Activated CD8-positive, alpha-beta memory T cell treated with anti-CD3 and anti-CD28 coated beads, Interleukin-2, amount 10 ng/mL, durations not matched to agents 7 days and 5 days (primary cell): ENCODE data around the gene SEMA6A. TPM values are rescaled to one million over a fixed set of nuclear protein-coding genes. Genes with fewer than 3 reads are reported as not detected.

Source experiments
- ATAC-seq: fragments of 150-1000 bp; cut with Tn5 transposase; one replicate; pipeline ENCODE4 v1.10.0; 2021; ENCODE audit warnings: moderate library complexity
- CTCF ChIA-PET: fragments of 350-600 bp; sonication (Branson Sonifier 250); formaldehyde crosslinking; loops from one replicate; lab custom pipeline; 2021; ENCODE audit warnings: antibody characterized with exemption; lab: Charles Lee
- DNase-seq: peaks from one replicate; pipeline ENCODE4 v3.0.0-alpha.2; 2020
- H3K27ac Mint-ChIP-seq: one replicate; pipeline ENCODE4 v1.8.0; 2021; ENCODE audit warnings: mild to moderate bottlenecking, mixed read lengths
- H3K27me3 Mint-ChIP-seq: one replicate; pipeline ENCODE4 v1.8.0; 2021; ENCODE audit warnings: mixed read lengths
- H3K36me3 Mint-ChIP-seq: one replicate; pipeline ENCODE4 v1.8.0; 2021; ENCODE audit warnings: mild to moderate bottlenecking, mixed read lengths
- H3K4me1 Mint-ChIP-seq: one replicate; pipeline ENCODE4 v1.8.0; 2021; ENCODE audit warnings: mixed read lengths
- H3K4me3 Mint-ChIP-seq: one replicate; pipeline ENCODE4 v1.8.0; 2021; ENCODE audit warnings: mild to moderate bottlenecking, moderate library complexity, mixed read lengths
- H3K9me3 Mint-ChIP-seq: one replicate; pipeline ENCODE4 v1.8.0; 2022; ENCODE audit warnings: low read depth, mixed read lengths
- total RNA-seq, 2 experiments: library from RNA; stranded (reverse); gene quantifications; one replicate each; pipeline ENCODE4 v1.2.3, GENCODE V29; 2021

The SEMA6A gene
- total RNA-seq, 2 experiments from 2014 or later, result 0.40 TPM; not detected in 1

DNA sequence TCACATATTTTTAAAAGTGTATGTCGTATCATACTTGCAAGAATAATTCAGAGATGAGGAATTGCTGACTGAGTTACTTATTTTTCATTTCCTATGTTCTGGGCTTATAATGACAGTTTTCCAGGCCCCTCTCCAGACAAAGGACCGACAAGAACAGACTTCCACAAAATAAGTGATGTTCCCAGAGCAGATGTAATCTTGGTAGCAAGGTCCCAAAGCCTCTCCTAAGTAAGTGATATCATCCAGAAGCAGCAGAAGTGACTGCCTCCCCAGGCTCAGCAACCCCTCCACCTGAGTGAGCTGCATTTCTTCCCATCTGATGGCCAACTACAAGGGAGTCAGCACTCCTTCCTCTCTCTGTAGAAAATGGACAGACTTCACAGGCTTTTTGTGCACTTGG is 57.1 kb downstream of the SEMA6A start:
- Mint-ChIP-seq H3K36me3 (no peaks in the 10 kb centered on the region), H3K4me1 (no peaks in the 10 kb centered on the region), H3K4me3 (no peak overlapping the region), H3K9me3 (no peaks in the 10 kb centered on the region), H3K27ac (no peak overlapping the region), H3K27me3 (no peaks in the 10 kb centered on the region)
- CTCF ChIA-PET, result no interaction called here
- DNase-seq (no peak), ATAC-seq (no peak)

DNA sequence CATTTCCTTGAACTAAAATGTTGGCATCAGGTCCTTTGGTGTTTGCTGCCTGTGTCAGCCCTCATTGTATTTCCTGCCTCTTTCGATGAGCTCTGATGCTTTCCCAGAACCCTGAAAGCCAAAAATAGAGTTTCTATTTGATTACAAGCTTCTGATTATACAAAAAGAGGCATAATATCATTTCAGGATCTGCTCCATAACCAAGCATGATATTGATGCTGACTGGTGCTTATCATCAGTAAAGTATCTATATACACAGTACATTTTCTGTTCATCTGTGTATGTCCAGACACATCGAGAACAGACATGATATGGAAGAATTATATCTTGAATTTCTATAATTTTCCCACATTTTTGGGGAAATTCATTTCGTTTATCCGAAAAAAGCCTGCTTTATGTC is 58.6 kb downstream of the SEMA6A start:
- Mint-ChIP-seq H3K9me3 (no peaks in the 10 kb centered on the region), H3K36me3 (no peaks in the 10 kb centered on the region), H3K4me3 (no peak overlapping the region), H3K27me3 (no peaks in the 10 kb centered on the region), H3K4me1 (no peaks in the 10 kb centered on the region), H3K27ac (no peak overlapping the region)
- no peak for ATAC-seq
- CTCF ChIA-PET, result no interaction called here
- no peak for DNase-seq

DNA sequence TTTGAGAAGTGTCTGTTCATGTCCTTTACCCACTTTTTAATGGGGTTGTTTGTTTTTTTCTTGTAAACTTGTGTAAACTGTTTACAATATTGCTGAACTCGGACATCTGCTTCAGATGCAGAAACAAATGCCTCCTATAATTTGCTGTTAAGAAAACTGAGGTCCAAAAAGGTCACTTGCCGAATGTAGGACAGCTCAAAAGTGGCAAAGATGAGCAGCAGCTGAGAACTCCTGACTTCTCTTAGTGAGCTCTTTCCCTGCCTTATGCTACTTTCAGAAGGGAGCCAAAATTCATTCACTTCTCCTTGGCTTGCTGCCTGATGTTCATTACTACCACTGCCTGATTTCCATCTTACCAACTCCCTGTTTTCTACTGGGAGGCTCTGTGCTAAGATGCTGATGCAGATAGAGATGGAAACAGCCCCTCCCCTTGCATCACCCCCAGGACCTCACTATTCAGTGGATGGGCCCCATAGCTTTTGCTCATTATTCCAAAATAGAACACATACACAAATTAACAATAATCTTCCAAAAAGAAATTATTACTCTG is 60.1 kb downstream of the SEMA6A start:
- Mint-ChIP-seq H3K27me3 (no peaks in the 10 kb centered on the region), H3K4me1 (no peaks in the 10 kb centered on the region), H3K4me3 (no peak overlapping the region), H3K9me3 (no peaks in the 10 kb centered on the region), H3K27ac (no peak overlapping the region), H3K36me3 (no peaks in the 10 kb centered on the region)
- DNase-seq (no peak), ATAC-seq (no peak)
- CTCF ChIA-PET, result no interaction called here

DNA sequence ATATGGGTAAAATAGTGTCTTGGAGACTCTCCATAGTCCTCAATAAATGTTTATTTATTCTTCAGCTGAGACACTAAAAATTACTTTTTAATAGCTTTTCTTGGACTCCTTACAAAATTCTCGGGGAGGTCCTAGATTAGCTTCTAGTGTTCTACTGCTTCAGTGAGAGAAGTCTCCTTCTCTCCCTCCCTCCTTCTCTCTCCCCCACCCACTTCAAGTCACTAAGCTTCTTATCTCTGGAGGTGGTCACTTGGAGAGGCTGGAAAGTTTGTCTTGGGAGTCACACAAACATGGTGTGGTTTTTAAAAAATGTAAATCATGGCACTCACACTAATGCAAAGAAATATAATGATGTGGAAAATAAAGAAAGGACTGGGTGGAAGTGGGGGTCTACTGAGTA is 64.1 kb downstream of the SEMA6A start:
- no peaks in the 10 kb centered on the region for H3K4me1 Mint-ChIP-seq
- no peaks in the 10 kb centered on the region for H3K27me3 Mint-ChIP-seq
- H3K4me3 Mint-ChIP-seq, result no peak overlapping the region
- no peaks in the 10 kb centered on the region for H3K36me3 Mint-ChIP-seq
- CTCF ChIA-PET, result no interaction called here
- DNase-seq, result no peak
- no peak for ATAC-seq
- no peaks in the 10 kb centered on the region for H3K9me3 Mint-ChIP-seq
- H3K27ac Mint-ChIP-seq, result no peak overlapping the region

DNA sequence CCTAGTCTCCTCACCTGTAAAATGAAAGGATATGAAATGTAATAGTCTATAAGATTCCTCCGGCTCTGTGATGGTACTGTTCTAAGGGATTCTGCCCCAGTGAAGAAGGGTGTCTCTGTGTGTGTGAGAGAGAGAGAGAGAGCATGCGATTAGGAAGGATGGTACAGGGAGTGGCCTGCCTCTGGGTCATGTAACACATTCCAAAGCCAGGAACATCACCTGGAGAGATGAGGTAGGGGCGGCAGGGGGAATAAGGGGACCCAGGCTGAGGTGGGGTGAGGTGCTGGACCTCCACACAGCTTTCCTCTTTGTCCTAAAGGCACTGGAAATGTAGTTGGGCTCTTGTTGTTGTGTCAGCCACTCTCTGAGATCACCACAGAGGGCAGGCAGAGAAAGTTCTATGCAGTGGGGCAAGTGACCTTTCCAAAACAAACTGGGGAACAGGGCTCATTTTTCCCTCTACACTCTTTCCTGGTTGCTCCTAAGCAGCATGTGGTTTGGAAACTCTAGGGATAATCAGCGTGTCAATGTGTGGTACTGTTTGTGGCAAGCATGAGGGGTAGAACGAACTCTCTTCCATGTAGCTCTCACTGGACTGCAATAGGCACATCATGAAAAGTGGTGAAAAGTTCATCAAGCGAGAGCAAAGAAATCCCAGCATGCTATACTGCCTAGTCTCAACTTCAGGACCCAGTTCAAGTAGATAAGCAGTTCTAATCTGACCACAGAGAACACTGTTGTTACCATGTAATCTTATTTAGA is 65.0 kb downstream of the SEMA6A start:
- CTCF ChIA-PET, result no interaction called here
- no peaks in the 10 kb centered on the region for H3K27me3 Mint-ChIP-seq
- H3K4me3 Mint-ChIP-seq, result no peak overlapping the region
- H3K27ac Mint-ChIP-seq, result no peak overlapping the region
- H3K36me3 Mint-ChIP-seq, result no peaks in the 10 kb centered on the region
- DNase-seq, result no peak
- ATAC-seq, result no peak
- no peaks in the 10 kb centered on the region for H3K4me1 Mint-ChIP-seq
- H3K9me3 Mint-ChIP-seq, result no peaks in the 10 kb centered on the region

DNA sequence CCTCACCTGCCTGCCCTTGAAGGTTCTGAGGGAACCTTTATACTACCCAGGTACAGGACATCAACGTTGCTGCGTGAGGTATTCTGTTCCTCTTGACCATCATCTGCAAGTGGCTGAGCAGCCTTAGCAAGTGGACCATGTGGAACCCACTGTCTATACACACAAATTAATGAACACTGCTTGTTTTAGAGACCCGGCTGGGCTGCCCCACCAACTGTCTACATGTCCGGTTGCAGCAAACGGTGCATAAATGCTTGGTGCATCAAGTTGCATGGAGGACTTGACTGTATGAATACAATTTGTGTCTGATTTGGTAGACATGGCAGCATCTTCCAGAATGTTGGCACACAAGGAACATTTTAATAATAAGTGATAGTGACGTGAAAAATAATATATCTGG is 65.8 kb downstream of the SEMA6A start:
- ATAC-seq, result no peak
- DNase-seq, result no peak
- Mint-ChIP-seq H3K9me3 (no peaks in the 10 kb centered on the region), H3K4me1 (no peaks in the 10 kb centered on the region), H3K27ac (no peak overlapping the region), H3K27me3 (no peaks in the 10 kb centered on the region), H3K4me3 (no peak overlapping the region), H3K36me3 (no peaks in the 10 kb centered on the region)
- CTCF ChIA-PET, result no interaction called here

DNA sequence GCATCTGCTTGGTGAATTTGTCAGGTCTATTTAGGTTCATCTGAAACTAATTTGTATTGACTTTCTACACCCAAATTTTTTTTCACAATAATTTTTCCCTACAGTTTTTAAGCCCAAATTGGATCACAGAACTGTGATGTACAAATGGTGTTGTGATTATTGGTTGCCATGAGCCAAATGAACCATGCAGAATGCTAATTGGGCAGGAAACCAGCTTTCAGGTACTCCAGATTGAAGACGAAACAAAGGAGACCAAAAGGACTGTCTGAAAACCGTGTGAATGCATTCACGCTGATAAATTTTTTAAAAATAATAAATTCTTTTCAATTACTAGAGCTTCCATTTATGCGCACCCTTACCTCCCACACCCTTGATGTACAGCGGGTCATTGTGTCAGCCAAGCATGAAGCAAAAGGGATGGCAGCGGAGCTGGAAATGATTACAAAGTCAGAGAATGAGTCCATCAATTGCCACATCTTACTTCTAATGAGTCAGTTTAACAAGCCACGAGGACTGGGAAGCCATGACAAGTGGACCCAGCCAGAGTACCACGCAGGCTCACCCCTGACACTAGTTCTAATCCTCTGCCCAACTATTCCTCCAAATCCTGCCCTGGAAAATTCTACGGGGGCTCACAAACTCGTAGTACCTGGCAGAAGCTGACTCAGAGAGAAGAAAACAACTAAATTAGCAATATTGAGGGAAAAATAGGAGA is 66.5 kb downstream of the SEMA6A start:
- no peaks in the 10 kb centered on the region for H3K36me3 Mint-ChIP-seq
- H3K27me3 Mint-ChIP-seq, result no peaks in the 10 kb centered on the region
- no peak for DNase-seq
- CTCF ChIA-PET, result no interaction called here
- H3K9me3 Mint-ChIP-seq, result no peaks in the 10 kb centered on the region
- H3K27ac Mint-ChIP-seq, result no peak overlapping the region
- no peak for ATAC-seq
- no peaks in the 10 kb centered on the region for H3K4me1 Mint-ChIP-seq
- no peak overlapping the region for H3K4me3 Mint-ChIP-seq

DNA sequence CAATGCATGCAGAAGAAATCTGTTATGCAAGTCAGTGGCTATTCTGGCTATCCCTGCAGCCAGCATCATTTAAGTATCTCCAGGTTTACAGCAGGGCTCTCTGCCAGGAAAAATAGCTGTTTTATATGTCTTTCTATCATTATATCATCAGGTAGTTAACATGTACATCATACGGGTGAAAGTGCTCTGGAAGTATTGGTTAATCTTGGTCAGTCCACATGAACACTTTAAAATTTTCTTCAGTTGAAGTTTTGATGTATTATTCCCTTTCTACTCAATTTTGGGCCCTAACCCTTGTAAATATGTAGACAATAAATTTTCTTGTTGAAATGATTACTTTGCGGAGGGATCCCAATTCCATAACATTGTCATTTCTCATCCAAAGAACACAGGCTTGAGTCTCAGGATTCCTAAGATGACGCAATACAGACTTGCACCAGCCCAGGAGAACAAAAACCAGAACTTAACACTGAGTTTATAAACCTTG is 67.5 kb downstream of the SEMA6A start:
- Mint-ChIP-seq H3K27me3 (no peaks in the 10 kb centered on the region), H3K9me3 (no peaks in the 10 kb centered on the region), H3K4me3 (no peak overlapping the region), H3K27ac (no peak overlapping the region), H3K4me1 (no peaks in the 10 kb centered on the region), H3K36me3 (no peaks in the 10 kb centered on the region)
- CTCF ChIA-PET, result no interaction called here
- ATAC-seq, result no peak
- no peak for DNase-seq

DNA sequence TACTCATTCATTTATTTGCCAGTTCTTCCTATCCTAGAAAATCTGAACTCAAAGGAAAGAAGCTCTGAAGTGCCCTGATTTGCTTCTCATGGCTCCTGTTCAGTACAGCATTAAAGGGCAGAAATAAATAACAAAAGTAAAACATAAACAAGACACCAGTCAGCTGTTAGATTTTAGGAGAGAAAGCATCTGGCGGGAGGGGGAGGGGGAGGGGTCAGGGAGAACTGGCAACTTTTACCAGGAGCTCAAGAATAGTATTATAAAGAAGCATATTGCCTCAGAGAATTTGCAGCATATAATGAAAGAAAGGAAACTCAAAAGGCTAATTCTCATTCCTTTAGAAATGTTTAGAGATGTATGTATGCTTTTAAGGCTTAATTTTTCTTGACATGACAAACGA is 68.1 kb downstream of the SEMA6A start:
- Mint-ChIP-seq H3K36me3 (no peaks in the 10 kb centered on the region), H3K27ac (no peak overlapping the region), H3K4me3 (no peak overlapping the region), H3K9me3 (no peaks in the 10 kb centered on the region), H3K27me3 (no peaks in the 10 kb centered on the region), H3K4me1 (no peaks in the 10 kb centered on the region)
- DNase-seq, result no peak
- ATAC-seq, result no peak
- CTCF ChIA-PET, result no interaction called here

DNA sequence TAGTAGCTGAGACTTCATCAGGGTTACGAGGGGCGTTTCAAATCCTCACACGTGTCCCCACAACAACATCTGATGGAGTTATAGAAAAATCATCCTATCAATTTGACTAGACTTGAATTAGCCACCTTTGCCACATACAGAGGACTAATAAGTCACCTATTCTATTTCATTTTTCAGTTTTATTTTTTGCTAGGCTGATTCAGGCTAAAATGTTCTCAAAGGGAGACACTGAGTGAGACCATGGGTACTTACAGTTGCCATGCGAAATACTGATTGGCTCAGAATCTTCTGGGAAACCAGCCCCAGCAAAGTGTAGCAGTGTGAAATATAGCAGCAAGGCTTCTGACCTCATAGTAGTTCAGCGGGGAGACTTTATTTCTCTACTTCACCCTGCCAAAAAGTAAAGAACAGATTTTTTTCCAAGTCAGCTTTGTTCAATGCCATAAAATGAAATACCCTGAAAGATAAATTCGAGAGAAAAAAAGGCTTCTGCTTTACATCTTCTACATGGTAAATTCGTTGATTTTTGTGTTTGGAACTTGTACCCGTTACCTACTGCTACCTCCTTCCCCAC is 69.9 kb downstream of the SEMA6A start:
- ATAC-seq (no peak), DNase-seq (no peak)
- Mint-ChIP-seq H3K27me3 (no peaks in the 10 kb centered on the region), H3K36me3 (no peaks in the 10 kb centered on the region), H3K9me3 (no peaks in the 10 kb centered on the region), H3K27ac (no peak overlapping the region), H3K4me3 (no peak overlapping the region), H3K4me1 (no peaks in the 10 kb centered on the region)
- CTCF ChIA-PET, result no interaction called here

DNA sequence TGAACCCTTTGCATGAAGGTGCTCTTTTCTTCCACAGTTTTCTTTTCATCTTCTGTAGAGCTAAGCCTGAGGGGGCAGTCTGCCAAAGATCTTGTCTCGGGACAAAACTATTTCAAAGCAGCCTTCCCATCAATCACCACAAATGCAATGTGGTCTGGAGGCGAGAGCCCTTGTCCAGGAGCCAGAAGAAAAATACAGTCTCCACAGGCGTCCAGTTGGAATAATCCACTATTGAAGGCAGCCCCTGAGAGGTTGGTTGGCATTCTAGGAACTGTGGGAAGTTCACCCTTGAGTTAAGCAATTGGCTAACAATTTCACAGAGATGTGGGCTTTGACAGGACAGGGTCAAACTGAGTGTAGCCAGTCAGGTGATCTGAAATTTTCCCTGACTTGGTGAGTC is 72.0 kb downstream of the SEMA6A start:
- Mint-ChIP-seq H3K27ac (no peak overlapping the region), H3K36me3 (no peaks in the 10 kb centered on the region), H3K27me3 (no peaks in the 10 kb centered on the region), H3K9me3 (no peaks in the 10 kb centered on the region), H3K4me3 (no peak overlapping the region), H3K4me1 (no peaks in the 10 kb centered on the region)
- no peak for DNase-seq
- CTCF ChIA-PET, result no interaction called here
- ATAC-seq, result no peak

DNA sequence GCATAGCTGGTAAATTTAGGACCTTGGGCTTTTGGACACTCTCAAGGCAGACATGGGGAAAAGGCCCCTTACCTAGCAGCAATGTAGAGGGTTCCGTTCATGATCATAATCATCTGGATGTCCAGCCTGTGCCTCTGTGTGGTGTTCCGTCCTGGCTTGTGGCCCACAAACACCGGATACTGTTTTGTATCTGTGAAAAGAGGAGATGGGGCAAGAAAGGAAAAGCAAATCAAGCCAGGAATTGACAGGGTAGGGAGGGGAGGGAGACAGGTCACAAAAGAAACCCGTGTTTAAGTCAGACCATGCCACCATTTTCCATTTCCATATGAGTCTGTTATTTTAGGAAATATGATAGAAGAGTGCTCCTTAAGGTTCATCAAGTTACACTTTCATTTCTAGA is 72.5 kb downstream of the SEMA6A start:
- no peaks in the 10 kb centered on the region for H3K4me1 Mint-ChIP-seq
- no peak overlapping the region for H3K4me3 Mint-ChIP-seq
- no peaks in the 10 kb centered on the region for H3K9me3 Mint-ChIP-seq
- no peak for ATAC-seq
- CTCF ChIA-PET, result no interaction called here
- H3K27me3 Mint-ChIP-seq, result no peaks in the 10 kb centered on the region
- no peak overlapping the region for H3K27ac Mint-ChIP-seq
- no peak for DNase-seq
- H3K36me3 Mint-ChIP-seq, result no peaks in the 10 kb centered on the region

DNA sequence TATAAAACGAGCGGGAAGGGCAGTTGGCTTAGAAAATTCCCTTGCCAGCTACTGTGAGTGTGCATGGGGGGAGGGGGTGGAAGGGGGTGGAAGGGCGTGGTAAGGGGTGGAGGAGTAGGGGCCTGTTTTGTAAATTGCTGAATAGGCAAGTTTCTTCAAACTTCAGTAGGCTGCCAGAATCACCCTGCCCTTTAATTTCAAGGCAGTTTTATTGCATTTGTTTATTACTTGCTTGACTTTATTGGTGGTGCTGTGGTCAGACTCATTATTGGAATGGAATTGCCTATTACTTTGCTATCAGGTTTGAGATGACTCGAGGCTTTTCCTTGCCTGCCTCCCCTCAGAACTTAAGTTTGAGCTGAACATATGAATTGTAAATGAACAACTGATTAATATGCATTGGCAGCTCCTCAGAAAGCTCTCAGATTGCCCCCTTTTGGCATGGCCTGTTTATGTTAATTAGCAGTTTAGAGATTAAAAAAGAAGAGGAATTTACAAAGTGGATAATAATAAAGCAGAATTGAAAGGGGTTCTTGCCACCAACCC is 76.0 kb downstream of the SEMA6A start:
- ATAC-seq, result no peak
- Mint-ChIP-seq H3K27me3 (no peaks in the 10 kb centered on the region), H3K9me3 (no peaks in the 10 kb centered on the region), H3K27ac (no peak overlapping the region), H3K4me3 (no peak overlapping the region), H3K36me3 (no peaks in the 10 kb centered on the region), H3K4me1 (no peaks in the 10 kb centered on the region)
- CTCF ChIA-PET, result no interaction called here
- DNase-seq, result no peak
